B cell (primary cell): ENCODE data around the gene EPAS1. TPM values are rescaled to one million over a fixed set of nuclear protein-coding genes. Genes with fewer than 3 reads are reported as not detected.

Source experiments
- ATAC-seq: fragments of 200-7000 bp; cut with Tn5 transposase; one replicate; pipeline ENCODE4 v1.10.0; 2021; ENCODE audit warnings: low read depth, mild to moderate bottlenecking, moderate number of reproducible peaks, moderate library complexity
- CTCF ChIA-PET: fragments of 350-600 bp; sonication (Branson Sonifier 250); formaldehyde crosslinking; loops from one replicate; lab custom pipeline; 2021; ENCODE audit warnings: antibody characterized with exemption, inconsistent platforms; lab: Charles Lee
- POLR2A ChIA-PET: fragments of 350-600 bp; sonication (Branson Sonifier 250); formaldehyde crosslinking; loops from one replicate; lab custom pipeline; 2021; ENCODE audit warnings: antibody characterized with exemption; lab: Charles Lee
- DNase-seq: peaks from one replicate; pipeline ENCODE4 v3.0.0; 2013
- H2AFZ ChIP-seq: 2 replicates; pipeline ENCODE4 v1.6.1; 2012; ENCODE audit warnings: mild to moderate bottlenecking, low read depth, low read length; ENCODE audit not compliant: insufficient read depth, poor library complexity, severe bottlenecking
- H3K27ac ChIP-seq, 2 donors: 1 replicate in 1 of 2; 2 replicates in 1 of 2; pipeline ENCODE4 v1.5.1; 2012 to 2013; ENCODE audit warnings: low read length in 2 of 2, mild to moderate bottlenecking in 2 of 2, moderate library complexity in 1 of 2
- H3K27me3 ChIP-seq, 4 experiments: fragments of 200-600 bp in 1 of 4; sonication (generic) in 1 of 4; replicated peaks in 1 of 4; 1 replicate in 2 of 4; 2 replicates in 2 of 4; pipeline versions ENCODE4 v1.6.1 to v1.7.0; 2013 to 2016; ENCODE audit warnings: low read length in 3 of 4, mild to moderate bottlenecking in 2 of 4, mixed read lengths in 1 of 4, moderate library complexity in 1 of 4; ENCODE audit not compliant: insufficient read depth in 4 of 4, control insufficient read depth in 3 of 4; ENCODE audit errors: control extremely low read depth in 1 of 4
- H3K36me3 ChIP-seq, 2 experiments: replicated peaks in 1 of 2; 1 replicate in 1 of 2; 2 replicates in 1 of 2; pipeline versions ENCODE4 v1.6.1 to v1.7.1; 2013; ENCODE audit warnings: low read length in 1 of 2; ENCODE audit not compliant: insufficient read depth in 2 of 2, control insufficient read depth in 1 of 2; ENCODE audit errors: control extremely low read depth in 1 of 2, extremely low read depth in 1 of 2
- H3K4me1 ChIP-seq, 2 donors: fragments of 200-600 bp in 1 of 2; sonication (generic) in 1 of 2; 1 replicate in 1 of 2; 2 replicates in 1 of 2; pipeline versions ENCODE4 v1.5.1 to v1.6.1; 2013 to 2017; ENCODE audit warnings: low read length in 2 of 2; ENCODE audit not compliant: control insufficient read depth in 2 of 2, insufficient read depth in 2 of 2
- H3K4me2 ChIP-seq: replicated peaks from 2 replicates; pipeline ENCODE3; 2012; ENCODE audit warnings: mild to moderate bottlenecking, low read depth, low read length; ENCODE audit not compliant: poor library complexity, severe bottlenecking
- H3K4me3 ChIP-seq, 5 experiments: fragments of 200-600 bp in 1 of 5; sonication (generic) in 1 of 5; 1 replicate in 3 of 5; 2 replicates in 2 of 5; pipeline versions ENCODE4 v1.5.1 to v1.7.0; 2011 to 2016; ENCODE audit warnings: low read length in 4 of 5, mild to moderate bottlenecking in 4 of 5, low read depth in 2 of 5, control low read depth in 1 of 5, moderate library complexity in 1 of 5; ENCODE audit not compliant: insufficient read depth in 1 of 5; ENCODE audit errors: control extremely low read depth in 1 of 5, extremely low read depth in 1 of 5
- H3K79me2 ChIP-seq: fragments of 200-600 bp; sonication (generic); one replicate; pipeline ENCODE4 v1.6.0; 2016; ENCODE audit warnings: low read length; ENCODE audit not compliant: control insufficient read depth, insufficient read depth
- H3K9ac ChIP-seq: fragments of 200-600 bp; sonication (generic); 2 replicates; pipeline ENCODE4 v1.6.1; 2017; ENCODE audit warnings: mild to moderate bottlenecking, low read length, moderate library complexity
- H3K9me3 ChIP-seq, 3 donors: one replicate each; pipeline versions ENCODE4 v1.6.1 to v1.7.1; 2013; ENCODE audit warnings: low read length in 2 of 3; ENCODE audit not compliant: control insufficient read depth in 2 of 3, insufficient read depth in 1 of 3; ENCODE audit errors: control extremely low read depth in 1 of 3
- H4K20me1 ChIP-seq: 2 replicates; pipeline ENCODE4 v1.6.0; 2012; ENCODE audit warnings: mild to moderate bottlenecking, low read length; ENCODE audit not compliant: insufficient read depth, control insufficient read depth, poor library complexity, severe bottlenecking
- H3K27ac Mint-ChIP-seq: one replicate; pipeline ENCODE4 v1.8.0; 2021; ENCODE audit warnings: mixed read lengths
- H3K27me3 Mint-ChIP-seq: one replicate; pipeline ENCODE4 v1.8.0; 2021; ENCODE audit warnings: mixed read lengths
- H3K4me1 Mint-ChIP-seq: one replicate; pipeline ENCODE4 v1.8.0; 2021; ENCODE audit warnings: mixed read lengths
- H3K4me3 Mint-ChIP-seq: one replicate; pipeline ENCODE4 v1.8.0; 2021; ENCODE audit warnings: mixed read lengths
- H3K9me3 Mint-ChIP-seq: one replicate; pipeline ENCODE4 v1.8.0; 2022; ENCODE audit warnings: mixed read lengths; ENCODE audit not compliant: insufficient read depth
- EZH2 ChIP-seq: IDR thresholded peaks from 2 replicates; pipeline ENCODE4 v1.6.1; 2012; ENCODE audit warnings: borderline replicate concordance, low read depth, mild to moderate bottlenecking, moderate library complexity, low read length; ENCODE audit not compliant: insufficient read depth, poor library complexity, severe bottlenecking
- WGBS: methylation state at CpG from one replicate; pipeline ENCODE4 v1.1.5; 2013; ENCODE audit warnings: missing lambda C conversion rate; ENCODE audit not compliant: insufficient coverage; 5-methylcytosine and 5-hydroxymethylcytosine counted together
- intact Hi-C: fragments of 100-400 bp; cut with micrococcal nuclease; formaldehyde crosslinking; loops from one replicate; pipeline ENCODE4 v1.10.0; 2022
- polyA plus RNA-seq: library from polyadenylated mRNA; depleted of rRNA; stranded (reverse); fragments of >200 nt; gene quantifications from 2 replicates; pipeline ENCODE4 v1.2.3, GENCODE V29; 2012
- total RNA-seq, 2 donors: library from RNA; stranded (reverse); fragments of 120-200 nt in 1 of 2; gene quantifications; 1 replicate in 1 of 2; 2 replicates in 1 of 2; pipeline versions ENCODE4 v1.2.3 to v1.2.4, GENCODE V29; 2013 to 2022
- TF ChIP-seq, protein P1 (sequence below): fragments of 200-600 bp; IDR thresholded peaks from one replicate; pipeline ENCODE4 v1.8.0; 2022; ENCODE audit warnings: antibody characterized with exemption, mild to moderate bottlenecking

Gene EPAS1
- total and polyA plus RNA-seq, 2 donors (not counting 1 experiment from before 2014, with no cell fraction given) = 0.06 to 0.37 TPM

GRCh38 chr2:46367286-46367685, 70.1 kb downstream of the EPAS1 start:
- POLR2A ChIA-PET = no interaction called here
- H3K27ac Mint-ChIP-seq = no peak overlapping the region

DNA sequence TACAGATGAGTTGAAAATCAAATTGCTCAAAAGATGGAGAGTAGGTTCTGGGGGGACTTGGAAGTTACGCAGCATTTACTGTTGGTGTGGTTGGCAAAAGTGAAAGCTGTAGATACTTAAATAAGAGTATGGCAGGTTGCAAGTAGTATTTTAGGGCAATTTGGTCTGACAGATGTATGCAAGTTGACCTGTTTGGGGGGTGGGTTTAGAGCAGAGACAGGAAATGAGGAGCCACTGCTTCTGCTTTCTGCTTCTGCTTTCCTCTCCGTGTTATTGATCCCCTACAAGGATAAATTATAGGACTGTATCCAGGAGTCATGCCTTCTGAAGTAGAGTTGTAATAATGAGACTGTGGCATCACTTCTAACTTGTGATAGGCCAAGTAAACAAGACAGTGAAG, 71.2 kb downstream of the EPAS1 start:
- H2AFZ ChIP-seq = peak overlapping the region; percentile 54
- POLR2A ChIA-PET = no interaction called here
- peak; percentile 33 for DNase-seq
- H3K27me3 Mint-ChIP-seq = no peaks in the 10 kb centered on the region
- peak overlapping the region; percentile 5 for H3K4me3 Mint-ChIP-seq
- no peaks in the 10 kb centered on the region for H3K27me3 ChIP-seq
- CTCF ChIA-PET = interaction anchor here (1.1 kb wide), 1 partner anchor 375 kb away, joined by 3 read pairs; no protein-coding TSS in a partner anchor
- WGBS = 42% methylated on average over 1 of the region's 2 CpGs
- no peak overlapping the region for H3K27ac Mint-ChIP-seq
- no peaks in the 10 kb centered on the region for H3K79me2 ChIP-seq
- H3K4me1 ChIP-seq = peaks cover 13 to 14% of the 10 kb centered on the region in 2 donors
- no peak overlapping the region for H3K4me3 ChIP-seq
- H3K9ac ChIP-seq = peak overlapping the region; percentile 6
- H3K4me1 Mint-ChIP-seq = peaks cover 22% of the 10 kb centered on the region
- no peak for ATAC-seq
- peak overlapping the region; percentile 36 for H3K4me2 ChIP-seq
- no peaks in the 10 kb centered on the region for H3K9me3 Mint-ChIP-seq
- TF ChIP-seq, protein P1, sequence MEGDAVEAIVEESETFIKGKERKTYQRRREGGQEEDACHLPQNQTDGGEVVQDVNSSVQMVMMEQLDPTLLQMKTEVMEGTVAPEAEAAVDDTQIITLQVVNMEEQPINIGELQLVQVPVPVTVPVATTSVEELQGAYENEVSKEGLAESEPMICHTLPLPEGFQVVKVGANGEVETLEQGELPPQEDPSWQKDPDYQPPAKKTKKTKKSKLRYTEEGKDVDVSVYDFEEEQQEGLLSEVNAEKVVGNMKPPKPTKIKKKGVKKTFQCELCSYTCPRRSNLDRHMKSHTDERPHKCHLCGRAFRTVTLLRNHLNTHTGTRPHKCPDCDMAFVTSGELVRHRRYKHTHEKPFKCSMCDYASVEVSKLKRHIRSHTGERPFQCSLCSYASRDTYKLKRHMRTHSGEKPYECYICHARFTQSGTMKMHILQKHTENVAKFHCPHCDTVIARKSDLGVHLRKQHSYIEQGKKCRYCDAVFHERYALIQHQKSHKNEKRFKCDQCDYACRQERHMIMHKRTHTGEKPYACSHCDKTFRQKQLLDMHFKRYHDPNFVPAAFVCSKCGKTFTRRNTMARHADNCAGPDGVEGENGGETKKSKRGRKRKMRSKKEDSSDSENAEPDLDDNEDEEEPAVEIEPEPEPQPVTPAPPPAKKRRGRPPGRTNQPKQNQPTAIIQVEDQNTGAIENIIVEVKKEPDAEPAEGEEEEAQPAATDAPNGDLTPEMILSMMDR = no peak
- TF ChIP-seq EZH2 = no peak
- no peaks in the 10 kb centered on the region for H4K20me1 ChIP-seq
- intact Hi-C loops = loop anchor here (5.0 to 10.0 kb wide), 2 partner anchors 784 to 1386 kb away; no protein-coding TSS in a partner anchor
- no peaks in the 10 kb centered on the region for H3K36me3 ChIP-seq
- no peak overlapping the region for H3K27ac ChIP-seq
- no peaks in the 10 kb centered on the region for H3K9me3 ChIP-seq

More at GRCh38 chr2:46367286-46367685, 70.1 kb downstream of the EPAS1 start:
- 94% methylated on average over 6 of the region's 6 CpGs for WGBS
- H3K27ac ChIP-seq = no peak overlapping the region
- H3K4me3 Mint-ChIP-seq = no peak overlapping the region
- H3K79me2 ChIP-seq = no peaks in the 10 kb centered on the region
- no peak overlapping the region for H2AFZ ChIP-seq
- H3K9me3 Mint-ChIP-seq = no peaks in the 10 kb centered on the region
- H3K27me3 ChIP-seq = no peaks in the 10 kb centered on the region
- no peaks in the 10 kb centered on the region for H3K27me3 Mint-ChIP-seq
- no peaks in the 10 kb centered on the region for H3K9me3 ChIP-seq
- CTCF ChIA-PET = interaction anchor here (1.2 to 2.2 kb wide), 5 partner anchors 8 to 725 kb away, joined by 3 to 8 read pairs (median 5); no protein-coding TSS in a partner anchor
- no peak overlapping the region for H3K9ac ChIP-seq
- no peaks in the 10 kb centered on the region for H4K20me1 ChIP-seq
- H3K4me1 ChIP-seq = peaks cover 13 to 14% of the 10 kb centered on the region in 2 donors
- ATAC-seq (no peak), DNase-seq (no peak)
- no peaks in the 10 kb centered on the region for H3K36me3 ChIP-seq
- intact Hi-C loops = loop anchor here (5.0 to 10.0 kb wide), 2 partner anchors 782 to 1385 kb away; no protein-coding TSS in a partner anchor
- no peak overlapping the region for H3K4me2 ChIP-seq
- no peak overlapping the region for H3K4me3 ChIP-seq
- peaks cover 22% of the 10 kb centered on the region for H3K4me1 Mint-ChIP-seq
- no peak for TF ChIP-seq EZH2
- TF ChIP-seq, protein P1 = no peak
